GM18520 (cell line): ENCODE measurements around the gene OGFR.

Experiments
- ATAC-seq: cut with Tn5 transposase; IDR thresholded peaks from one replicate; pipeline ENCODE4 v1.9.1; 2021; ENCODE audit not compliant: unreplicated experiment

Gene OGFR

DNA sequence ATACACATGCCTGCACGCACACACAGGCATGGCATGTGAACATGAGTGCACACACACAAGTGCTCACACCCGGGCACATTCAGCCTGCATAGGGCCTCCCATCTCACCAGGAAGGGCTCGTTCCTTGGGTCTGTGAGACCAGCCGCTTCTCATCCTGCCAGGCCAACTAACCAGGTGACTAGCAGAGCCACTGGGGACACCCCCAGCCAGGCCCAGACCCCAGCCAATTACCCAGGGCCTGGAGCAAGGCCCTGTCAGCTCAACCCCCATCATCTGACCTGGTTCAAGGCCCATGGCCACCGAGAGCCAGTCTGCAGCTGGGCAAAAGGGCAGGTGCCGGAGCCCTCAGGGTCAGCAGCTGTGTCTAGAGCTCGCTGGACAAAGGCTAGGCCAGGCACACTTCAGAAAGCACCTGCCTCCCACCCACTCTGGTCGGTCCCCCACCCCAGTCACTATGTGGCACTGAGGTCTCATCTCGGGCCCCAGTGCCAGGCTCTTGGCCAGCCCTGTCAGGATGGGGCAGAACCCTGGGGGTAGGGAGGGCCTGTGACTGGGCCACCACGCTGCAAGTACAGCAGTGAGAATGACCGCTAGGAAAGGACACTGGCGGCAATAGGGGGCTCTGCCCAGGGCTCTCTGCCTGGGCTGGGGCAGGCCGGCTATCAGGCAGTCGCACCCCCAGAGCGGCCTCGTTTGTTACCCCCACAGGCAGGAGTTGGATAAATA lies 35.1 kb upstream of the OGFR start:
- ATAC-seq: no peak

GRCh38 chr20:62770111-62770910 lies 34.3 kb upstream of the OGFR start:
- ATAC-seq: no peak

DNA sequence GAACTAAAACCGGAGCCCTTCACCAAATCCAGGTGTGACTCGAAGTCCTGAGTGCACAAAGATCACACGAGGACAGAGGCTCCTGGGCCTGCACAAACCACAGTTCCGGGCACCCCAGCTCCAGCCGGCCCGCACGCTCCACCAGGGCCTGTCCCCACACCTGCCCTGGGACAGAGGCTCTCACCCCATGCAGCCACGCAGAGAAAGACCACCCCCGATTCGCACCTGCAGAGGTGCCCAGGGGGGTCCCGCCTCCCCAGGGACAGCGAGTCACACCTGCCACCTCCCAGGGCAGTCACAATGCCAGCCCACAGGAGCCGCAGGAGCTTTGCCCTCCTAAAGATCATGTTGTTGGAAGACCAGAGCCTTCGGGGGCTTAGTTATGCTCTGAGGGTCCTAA lies 33.7 kb upstream of the OGFR start:
- ATAC-seq: no peak

DNA sequence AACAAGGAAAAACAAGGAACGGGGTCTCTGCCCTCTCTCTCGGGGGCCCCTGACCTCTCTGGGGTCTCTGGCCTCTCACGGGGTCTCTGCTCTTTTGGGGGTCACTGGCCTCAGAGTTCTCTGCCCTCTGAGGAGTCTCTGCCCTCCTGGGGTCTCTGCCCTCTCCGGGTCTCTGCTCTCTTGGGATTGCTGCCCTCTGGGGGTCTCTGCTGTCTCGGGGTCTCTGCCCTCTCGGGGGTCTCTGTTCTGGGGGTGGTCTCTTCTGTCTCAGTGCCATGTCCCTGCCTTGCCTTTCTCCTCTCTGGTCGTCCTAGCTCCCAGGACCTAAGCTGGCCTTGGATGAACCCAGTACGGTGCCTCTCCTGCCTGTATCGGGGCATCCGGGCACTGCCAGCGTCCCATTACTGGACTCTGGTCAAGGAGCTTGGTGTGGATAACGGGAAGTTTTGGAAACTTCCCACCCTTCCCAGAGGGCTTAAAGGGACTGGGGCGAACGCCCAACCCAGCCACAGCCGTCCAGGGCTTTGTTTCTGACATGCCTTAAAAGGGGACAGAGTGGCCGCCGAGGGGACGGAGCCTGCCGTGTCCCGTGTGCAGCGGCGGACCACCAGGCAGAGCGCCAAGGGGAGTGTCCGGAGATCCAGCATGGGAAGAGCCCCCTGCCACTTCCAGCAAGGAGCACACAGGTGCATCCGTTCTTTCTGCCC lies 33.1 kb upstream of the OGFR start:
- no peak for ATAC-seq

- ATAC-seq: no peak
Observed at GRCh38 chr20:62772103-62772611, 32.5 kb upstream of the OGFR start.

- ATAC-seq: no peak
Observed at GRCh38 chr20:62772619-62772989, 32.0 kb upstream of the OGFR start.

GRCh38 chr20:62772990-62773844 lies 31.4 kb upstream of the OGFR start:
- ATAC-seq: no peak

- no peak for ATAC-seq
Observed at GRCh38 chr20:62773845-62774714, 30.6 kb upstream of the OGFR start.

- ATAC-seq: no peak
Observed at GRCh38 chr20:62774762-62775161, 29.9 kb upstream of the OGFR start.

- ATAC-seq: no peak
Observed at GRCh38 chr20:62775206-62775605, 29.4 kb upstream of the OGFR start.

- ATAC-seq: no peak
Observed at GRCh38 chr20:62776035-62776691, 28.5 kb upstream of the OGFR start.

DNA sequence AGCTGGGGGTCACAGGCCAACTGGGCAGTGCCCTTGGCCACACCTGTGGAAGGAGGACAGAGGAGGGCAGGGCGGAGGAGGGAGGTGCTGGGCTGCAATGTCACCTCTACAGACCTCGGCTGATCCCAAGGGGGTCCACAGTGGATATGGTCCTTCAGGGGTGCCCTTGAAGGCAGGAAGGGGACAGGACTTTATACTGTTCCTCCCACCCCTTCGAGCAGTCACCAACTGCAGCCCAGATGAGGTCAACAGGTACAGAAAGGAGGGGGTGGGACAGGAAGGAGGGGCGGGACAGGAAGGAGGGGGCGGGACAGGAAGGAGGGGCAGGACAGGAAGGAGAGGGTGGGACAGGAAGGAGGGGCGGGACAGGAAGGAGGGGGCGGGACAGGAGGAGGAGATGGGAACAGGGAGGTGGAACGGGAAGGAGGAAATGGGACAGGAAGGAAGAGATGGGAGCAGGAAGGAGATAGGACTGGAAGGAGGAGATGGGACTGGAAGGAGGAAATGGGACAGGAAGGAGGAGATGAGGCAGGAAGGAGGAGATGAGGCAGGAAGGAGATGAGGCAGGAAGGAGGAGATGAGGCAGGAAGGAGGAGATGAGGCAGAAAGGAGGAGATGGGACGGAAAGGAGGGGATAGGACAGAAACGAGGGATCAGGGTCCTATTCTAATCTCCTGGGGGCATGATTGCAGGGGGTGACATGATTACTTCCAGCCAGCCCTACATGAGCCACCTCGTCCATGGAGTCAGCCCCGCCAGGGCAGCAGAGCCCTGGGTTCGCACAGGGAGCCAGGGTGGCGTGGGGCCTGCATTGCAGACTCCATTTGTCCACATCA lies 27.7 kb upstream of the OGFR start:
- ATAC-seq: no peak

DNA sequence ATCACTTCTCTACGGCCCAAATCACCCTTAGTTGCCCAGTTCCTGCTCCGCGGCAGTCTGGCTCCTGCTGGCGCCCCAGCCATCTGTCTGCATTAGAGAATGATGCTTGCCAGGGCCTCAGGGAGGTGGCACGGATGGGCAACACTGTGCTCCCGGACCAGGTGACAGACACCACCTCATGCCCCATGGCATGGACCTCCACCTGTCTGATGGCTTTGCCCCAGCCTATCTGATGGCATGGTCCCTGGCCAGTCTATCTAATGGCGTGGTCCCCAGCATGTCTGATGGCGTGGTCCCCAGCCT lies 27.2 kb upstream of the OGFR start:
- no peak for ATAC-seq

GRCh38 chr20:62778058-62778457 lies 26.6 kb upstream of the OGFR start:
- no peak for ATAC-seq

DNA sequence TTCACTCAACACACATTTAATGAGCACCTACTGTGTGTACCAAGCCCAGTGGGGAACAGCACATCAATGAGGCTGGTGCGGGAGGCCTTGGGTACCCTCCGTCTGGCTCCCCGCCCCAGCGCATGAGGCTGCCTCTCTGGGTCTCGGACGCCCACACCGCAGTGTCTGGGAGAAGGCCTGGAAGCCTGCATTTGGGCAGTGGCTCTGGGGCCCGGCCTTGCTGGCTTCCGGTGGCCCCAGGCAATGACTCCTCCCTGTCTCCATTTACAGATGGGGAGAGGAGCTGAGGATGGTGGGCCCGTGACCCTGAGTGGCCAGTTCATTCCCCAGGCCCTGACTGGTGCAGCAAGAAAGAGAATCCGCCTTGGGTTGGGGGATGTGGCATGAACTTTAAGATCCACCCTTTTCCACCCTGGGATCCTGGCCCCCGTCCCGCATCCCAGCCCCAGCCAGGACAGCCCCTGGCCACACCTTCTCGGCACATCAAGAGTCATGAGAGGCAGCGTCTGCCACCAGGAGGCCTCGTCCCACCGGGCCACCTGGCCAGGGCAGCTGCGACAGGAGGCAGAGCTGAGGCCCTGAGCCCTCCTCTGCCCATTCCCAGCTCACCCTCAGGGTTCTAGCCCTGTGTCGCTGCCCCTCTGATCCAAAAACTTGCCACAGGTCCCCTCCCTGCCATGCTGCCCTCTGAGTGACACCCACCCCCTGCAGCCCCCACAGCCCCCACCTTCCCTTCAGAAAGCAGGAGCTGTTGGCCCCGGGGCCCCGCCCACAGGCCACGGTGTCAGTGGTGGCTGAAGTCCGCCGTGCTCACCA lies 25.8 kb upstream of the OGFR start:
- ATAC-seq: no peak

DNA sequence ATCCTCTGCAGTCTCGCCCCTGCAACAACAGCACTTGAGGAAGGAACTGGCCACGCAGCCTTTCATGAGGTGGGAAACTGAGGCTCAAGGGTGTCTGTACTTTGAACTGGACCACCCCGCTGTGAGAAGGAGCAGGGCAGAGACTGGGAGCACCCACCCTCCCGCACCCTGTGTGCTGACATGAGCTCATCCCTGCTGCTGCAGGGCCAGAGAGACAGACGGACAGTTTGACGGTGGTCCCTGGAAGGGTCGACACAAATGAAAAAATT lies 25.3 kb upstream of the OGFR start:
- ATAC-seq: no peak

DNA sequence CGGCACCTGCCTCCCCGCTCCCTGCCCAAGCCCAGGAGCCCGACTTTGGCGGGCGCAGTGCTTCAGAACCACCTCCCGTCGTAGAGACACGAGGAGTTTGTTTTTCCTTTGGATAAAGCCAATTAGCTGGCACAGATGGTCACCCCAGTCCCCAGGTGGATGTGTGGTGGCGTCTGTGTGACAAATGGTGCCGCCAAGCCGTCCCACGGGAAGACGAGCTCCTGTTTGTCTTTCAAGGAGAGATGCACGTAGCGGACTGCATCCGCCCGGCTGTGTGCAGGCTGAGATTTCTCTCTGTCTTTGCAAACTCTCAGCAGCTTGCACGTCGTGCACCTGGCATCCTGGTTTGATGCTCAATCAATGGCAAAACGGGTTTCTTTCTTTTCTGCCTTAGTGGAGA lies 24.4 kb upstream of the OGFR start:
- ATAC-seq: no peak

DNA sequence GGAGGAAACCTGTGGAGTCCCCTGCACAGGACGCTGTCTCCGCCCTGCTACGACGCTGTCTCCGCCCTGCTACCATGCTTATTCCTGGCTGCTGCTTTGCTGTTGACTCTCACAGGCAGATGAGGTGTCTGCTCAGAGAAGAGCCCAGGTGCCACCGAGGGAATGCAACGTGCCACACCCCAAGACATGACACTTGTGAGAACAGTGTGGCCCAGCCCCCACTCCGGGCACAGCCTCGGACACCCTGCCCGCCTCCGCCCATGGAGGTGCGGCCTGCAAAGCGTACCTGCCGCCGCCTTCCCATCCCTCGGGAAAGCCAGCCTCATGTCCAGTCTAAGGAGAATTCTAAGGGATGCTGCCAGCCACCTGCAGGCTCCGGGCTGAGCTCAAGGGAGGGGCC lies 23.9 kb upstream of the OGFR start:
- no peak for ATAC-seq
